Anterior cingulate cortex (tissue), 58 donors: ENCODE measurements around the gene OSTN.

ENCODE experiments used
- DNase-seq, 58 donors: peaks; one replicate each; lab custom pipeline; 2025; lab: John Stamatoyannopoulos, UW

Gene OSTN

GRCh38 chr3:191302451-191302850 lies 103.4 kb downstream of the OSTN start:
- DNase-seq, result no peak

GRCh38 chr3:191303596-191303995 lies 104.6 kb downstream of the OSTN start:
- DNase-seq, result peak in 2 of 58 donors; percentile 11 to 19

- DNase-seq, result no peak
Measured at GRCh38 chr3:191306428-191306827, 107.4 kb downstream of the OSTN start.

GRCh38 chr3:191307341-191307740 lies 108.3 kb downstream of the OSTN start:
- no peak for DNase-seq

GRCh38 chr3:191313296-191313695 lies 114.3 kb downstream of the OSTN start:
- DNase-seq, result no peak

GRCh38 chr3:191314109-191314728 lies 115.2 kb downstream of the OSTN start:
- no peak for DNase-seq
